Measurements from ENCODE around the gene GOLGA5.

The GOLGA5 gene

GRCh38 chr14:92785667-92786426 lies 8.3 kb upstream of the GOLGA5 start:
- Histone ChIP-seq H3K27ac (peak overlapping the region; percentile 9 to 80 (median 73); a peak in 20 of 22 replicates), H3K36me3 (no peaks in the 10 kb centered on the region), H4K20me1 (no peaks in the 10 kb centered on the region; a peak in 1 of 22 replicates), H3K4me2 (peak overlapping the region; percentile 55 to 93 (median 81)), H3K9me3 (replicated peaks in 1 of 11) (peaks cover 29 to 47% (median 41%) of the 10 kb centered on the region in 11 experiments), H3K27me3 (no peaks in the 10 kb centered on the region), H3K9ac (peak overlapping the region; percentile 10 to 72 (median 59); a peak in 20 of 22 replicates), H3K4me1 (peaks cover 11 to 61% (median 29%) of the 10 kb centered on the region in 10 experiments), H3K4me3 (peak overlapping the region in 7 of 10 experiments; percentile 1 to 52 (median 25); a peak in 10 of 20 replicates)
- no peak; a peak in 1 of 22 replicates for TF ChIP-seq Cebpa-rat (IDR thresholded peaks at IDR 0.05)

- peak overlapping the region in 7 of 10 experiments; percentile 1 to 52 (median 25); a peak in 9 of 20 replicates for H3K4me3 ChIP-seq
- H3K9ac ChIP-seq: peak overlapping the region in 10 of 11 experiments; percentile 41 to 72 (median 59); a peak in 16 of 22 replicates
- peak overlapping the region; percentile 9 to 80 (median 73); a peak in 20 of 22 replicates for H3K27ac ChIP-seq
- peak overlapping the region; percentile 55 to 93 (median 81) for H3K4me2 ChIP-seq
- no peaks in the 10 kb centered on the region for H3K27me3 ChIP-seq
- no peaks in the 10 kb centered on the region; a peak in 1 of 22 replicates for H4K20me1 ChIP-seq
- H3K4me1 ChIP-seq: peaks cover 11 to 57% (median 26%) of the 10 kb centered on the region in 10 experiments
- H3K36me3 ChIP-seq: no peaks in the 10 kb centered on the region
- peaks cover 33 to 52% (median 46%) of the 10 kb centered on the region in 11 experiments for H3K9me3 ChIP-seq (replicated peaks in 1 of 11)
- no peak for TF ChIP-seq Cebpa-rat (IDR thresholded peaks at IDR 0.05)
Observed at GRCh38 chr14:92786427-92786756, 7.7 kb upstream of the GOLGA5 start.

GRCh38 chr14:92787554-92787953 lies 6.6 kb upstream of the GOLGA5 start:
- no peak for TF ChIP-seq Cebpa-rat (IDR thresholded peaks at IDR 0.05)
- Histone ChIP-seq H3K36me3 (no peaks in the 10 kb centered on the region), H3K9me3 (replicated peaks in 1 of 11) (peaks cover 33 to 58% (median 46%) of the 10 kb centered on the region in 11 experiments), H3K4me1 (peaks cover 11 to 63% (median 26%) of the 10 kb centered on the region in 10 experiments), H4K20me1 (no peaks in the 10 kb centered on the region; a peak in 1 of 22 replicates), H3K27me3 (no peaks in the 10 kb centered on the region), H3K4me3 (no peak overlapping the region), H3K9ac (no peak overlapping the region), H3K4me2 (peak overlapping the region in 7 of 11 experiments; percentile 47 to 93 (median 87); a peak in 4 of 22 replicates), H3K27ac (peak overlapping the region in 1 of 11 experiments; percentile 78; a peak in 1 of 22 replicates)

GRCh38 chr14:92789457-92790089 lies 4.5 kb upstream of the GOLGA5 start:
- Histone ChIP-seq H3K4me3 (no peak overlapping the region), H3K27ac (no peak overlapping the region), H3K4me1 (peaks cover 11 to 51% (median 27%) of the 10 kb centered on the region in 10 experiments), H3K4me2 (no peak overlapping the region), H3K36me3 (no peaks in the 10 kb centered on the region), H4K20me1 (no peaks in the 10 kb centered on the region; a peak in 1 of 22 replicates), H3K9me3 (replicated peaks in 1 of 11) (peaks cover 33 to 70% (median 52%) of the 10 kb centered on the region in 11 experiments), H3K27me3 (no peaks in the 10 kb centered on the region), H3K9ac (no peak overlapping the region)
- TF ChIP-seq Cebpa-rat (IDR thresholded peaks at IDR 0.05): no peak

GRCh38 chr14:92792885-92793284 lies 1.2 kb upstream of the GOLGA5 start:
- Histone ChIP-seq H3K9me3 (replicated peaks in 1 of 11) (peaks cover 33 to 57% (median 41%) of the 10 kb centered on the region in 11 experiments), H3K27ac (no peak overlapping the region), H3K9ac (no peak overlapping the region), H3K4me2 (no peak overlapping the region), H3K4me1 (peaks cover 11 to 36% (median 16%) of the 10 kb centered on the region in 10 experiments), H3K36me3 (peaks cover 8 to 10% (median 9%) of the 10 kb centered on the region in 11 experiments), H4K20me1 (peaks cover 0 to 12% (median 0%) of the 10 kb centered on the region in 11 experiments; a peak in 2 of 22 replicates), H3K4me3 (no peak overlapping the region; a peak in 1 of 20 replicates), H3K27me3 (no peaks in the 10 kb centered on the region)
- no peak for TF ChIP-seq Cebpa-rat (IDR thresholded peaks at IDR 0.05)

- peaks cover 0 to 18% (median under 1%) of the 10 kb centered on the region in 11 experiments; a peak in 7 of 22 replicates for H4K20me1 ChIP-seq
- peak overlapping the region; percentile 87 to 98 (median 94) for H3K4me3 ChIP-seq
- TF ChIP-seq Cebpa-rat (IDR thresholded peaks at IDR 0.05): no peak
Observed at GRCh38 chr14:92794547-92794941, 439 bp downstream of the GOLGA5 start.

GRCh38 chr14:92794961-92795360 lies 856 bp downstream of the GOLGA5 start:
- Histone ChIP-seq H3K4me3 (peak overlapping the region; percentile 87 to 98 (median 94)), H3K27me3 (no peaks in the 10 kb centered on the region), H3K9me3 (replicated peaks in 1 of 11) (peaks cover 13 to 36% (median 22%) of the 10 kb centered on the region in 11 experiments), H4K20me1 (peaks cover 0 to 22% (median 4%) of the 10 kb centered on the region in 11 experiments; a peak in 8 of 22 replicates), H3K4me2 (peak overlapping the region; percentile 72 to 97 (median 95)), H3K36me3 (peaks cover 26 to 30% (median 28%) of the 10 kb centered on the region in 11 experiments), H3K27ac (peak overlapping the region; percentile 85 to 95 (median 90)), H3K4me1 (peaks cover 15 to 42% (median 20%) of the 10 kb centered on the region in 10 experiments), H3K9ac (peak overlapping the region; percentile 89 to 97 (median 94))
- no peak for TF ChIP-seq Cebpa-rat (IDR thresholded peaks at IDR 0.05)

More at GRCh38 chr14:92794547-92794941, 439 bp downstream of the GOLGA5 start:
- H3K27me3 ChIP-seq: no peaks in the 10 kb centered on the region
- H3K4me2 ChIP-seq: peak overlapping the region; percentile 72 to 97 (median 95)
- H3K27ac ChIP-seq: peak overlapping the region; percentile 85 to 95 (median 90)
- H3K36me3 ChIP-seq: peaks cover 23 to 26% (median 24%) of the 10 kb centered on the region in 11 experiments
- H3K4me1 ChIP-seq: peaks cover 11 to 38% (median 16%) of the 10 kb centered on the region in 10 experiments
- peaks cover 17 to 40% (median 26%) of the 10 kb centered on the region in 11 experiments for H3K9me3 ChIP-seq (replicated peaks in 1 of 11)
- peak overlapping the region; percentile 89 to 97 (median 94) for H3K9ac ChIP-seq

GRCh38 chr14:92797935-92798653 lies 4.0 kb downstream of the GOLGA5 start:
- H3K36me3 ChIP-seq: peaks cover 34 to 52% (median 41%) of the 10 kb centered on the region in 11 experiments
- H3K4me2 ChIP-seq: no peak overlapping the region
- H3K4me3 ChIP-seq: no peak overlapping the region
- no peak for TF ChIP-seq Cebpa-rat (IDR thresholded peaks at IDR 0.05)
- H3K27me3 ChIP-seq: no peaks in the 10 kb centered on the region
- no peak overlapping the region for H3K27ac ChIP-seq
- H3K4me1 ChIP-seq: peaks cover 21 to 48% (median 31%) of the 10 kb centered on the region in 10 experiments
- H4K20me1 ChIP-seq: peaks cover 0 to 54% (median 15%) of the 10 kb centered on the region in 11 experiments; a peak in 15 of 22 replicates
- H3K9ac ChIP-seq: no peak overlapping the region
- peaks cover 4 to 10% (median 7%) of the 10 kb centered on the region in 11 experiments; a peak in 19 of 22 replicates for H3K9me3 ChIP-seq (replicated peaks in 1 of 11)

Measured in BLaER1 treated with 17β-estradiol and CSF1 and Interleukin-3, amounts not matched to agents 10 nM and 100 nM (cell line).